Myocyte (in vitro differentiated cells): Measurements from ENCODE around the gene FRAS1. TPM values are rescaled to one million over a fixed set of nuclear protein-coding genes. Genes with fewer than 3 reads are reported as not detected.
"Not testable (repeated sequence)": the region's sequence is repeated elsewhere in the genome, so short reads cannot be mapped to it uniquely, and the experiment has no call there.

Experiments
- DNase-seq: peaks from one replicate; pipeline ENCODE4 v3.0.0-alpha.2; 2012; ENCODE audit warnings: low read depth
- total RNA-seq: library from RNA; depleted of rRNA; stranded (reverse); fragments of >200 nt; gene quantifications from 2 replicates; pipeline ENCODE4 v1.2.3, GENCODE V29; 2014

FRAS1 gene
- total RNA-seq, 1 donor from 2014 or later: 21.0 TPM

DNA sequence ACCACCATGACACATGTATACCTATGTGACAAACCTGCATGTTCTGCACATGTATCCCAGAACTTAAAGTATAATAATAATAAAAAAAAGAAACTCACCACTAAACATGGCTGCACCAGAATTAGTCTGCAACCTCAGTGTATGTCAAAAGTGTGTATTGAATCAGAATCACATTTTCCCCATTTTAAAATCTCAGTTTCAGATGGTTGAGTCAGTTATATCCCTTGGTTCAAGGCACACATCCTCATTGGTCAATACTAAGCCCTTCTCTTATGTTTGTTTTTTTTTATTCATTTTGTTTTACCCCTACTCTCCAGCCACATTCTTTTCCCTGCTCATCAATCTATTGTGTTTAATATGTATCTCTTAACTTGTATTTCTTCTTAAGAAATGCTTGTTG is 436.6 kb downstream of the FRAS1 start:
- DNase-seq: no peak

- DNase-seq: peak; percentile 26
Observed at GRCh38 chr4:78496021-78496643, 439.0 kb downstream of the FRAS1 start.

DNA sequence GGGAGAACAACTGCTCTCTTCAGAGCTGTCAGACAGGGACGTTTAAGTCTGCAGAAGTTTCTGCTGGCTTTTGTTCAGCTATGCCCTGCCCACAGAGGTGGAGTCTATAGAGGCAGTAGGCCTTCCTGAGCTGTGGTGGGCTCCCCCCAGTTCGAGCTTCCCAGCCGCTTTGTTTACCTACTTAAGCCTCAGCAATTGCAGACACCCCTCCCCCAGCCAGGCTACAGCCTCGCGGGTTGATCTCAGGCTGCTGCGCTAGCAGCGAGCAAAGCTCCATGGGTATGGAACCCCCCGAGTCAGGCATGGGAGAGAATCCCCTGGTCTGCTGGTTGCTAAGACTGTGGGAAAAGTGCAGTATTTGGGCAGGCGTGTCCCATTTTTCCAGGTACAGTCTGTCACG is 449.1 kb downstream of the FRAS1 start:
- DNase-seq: not testable (repeated sequence)

DNA sequence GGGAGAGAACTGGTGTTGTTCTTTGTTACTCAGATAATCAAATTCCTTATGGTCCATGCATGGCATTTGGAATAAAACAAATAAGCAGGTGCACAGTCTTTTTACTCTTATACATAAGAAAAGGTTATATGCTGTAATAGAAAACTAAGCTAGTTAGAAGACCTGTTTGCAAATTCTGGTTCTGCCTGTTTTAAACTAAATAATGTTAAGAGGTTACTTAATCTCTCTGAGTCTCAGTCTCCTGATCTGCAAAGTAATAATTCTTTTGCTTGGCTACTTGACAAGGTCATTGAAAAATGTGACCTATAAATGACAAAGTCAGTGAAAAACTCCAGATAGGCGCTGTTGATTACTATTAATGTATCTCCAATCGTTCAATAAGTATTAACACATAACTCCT is 451.9 kb downstream of the FRAS1 start:
- DNase-seq: no peak

DNA sequence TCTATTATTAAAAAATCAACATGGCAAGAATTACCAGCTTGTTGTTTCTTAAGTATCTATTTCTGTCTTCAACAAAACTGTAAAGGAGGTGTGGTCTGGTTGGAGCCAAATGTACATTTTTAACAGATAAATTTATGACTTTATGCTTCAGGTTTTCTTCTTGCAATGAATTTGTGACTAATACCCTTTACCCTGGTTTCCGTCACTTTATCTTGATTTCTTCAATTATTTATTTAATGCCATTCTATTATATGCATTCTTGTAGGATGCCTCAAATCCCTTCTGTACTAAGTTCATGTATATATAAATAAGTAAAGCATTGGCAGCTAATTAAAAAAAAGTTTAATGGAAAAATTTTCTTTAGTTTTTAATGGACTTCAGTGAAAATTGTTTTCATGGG is 453.0 kb downstream of the FRAS1 start:
- DNase-seq: no peak

DNA sequence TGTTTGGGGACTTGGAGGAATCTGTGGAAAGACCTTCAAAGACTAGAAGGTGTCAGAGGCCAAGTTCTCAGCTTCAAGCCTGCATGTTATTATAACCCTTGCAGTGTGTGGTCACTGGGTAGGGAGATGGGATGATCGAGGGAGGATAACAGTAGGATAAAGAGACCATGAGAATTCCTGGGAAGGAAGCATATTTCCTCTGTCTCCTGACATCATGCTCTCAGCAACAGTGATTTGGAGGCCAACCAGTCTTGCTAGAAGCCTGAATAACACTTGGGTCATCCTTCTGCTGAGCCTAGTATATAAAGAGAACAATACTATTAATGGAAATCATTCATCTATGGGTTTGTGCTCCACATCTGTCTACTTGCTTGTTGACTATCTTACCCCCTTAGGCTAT is 453.6 kb downstream of the FRAS1 start:
- no peak for DNase-seq

- DNase-seq: no peak
Observed at GRCh38 chr4:78512357-78512920, 455.3 kb downstream of the FRAS1 start.

DNA sequence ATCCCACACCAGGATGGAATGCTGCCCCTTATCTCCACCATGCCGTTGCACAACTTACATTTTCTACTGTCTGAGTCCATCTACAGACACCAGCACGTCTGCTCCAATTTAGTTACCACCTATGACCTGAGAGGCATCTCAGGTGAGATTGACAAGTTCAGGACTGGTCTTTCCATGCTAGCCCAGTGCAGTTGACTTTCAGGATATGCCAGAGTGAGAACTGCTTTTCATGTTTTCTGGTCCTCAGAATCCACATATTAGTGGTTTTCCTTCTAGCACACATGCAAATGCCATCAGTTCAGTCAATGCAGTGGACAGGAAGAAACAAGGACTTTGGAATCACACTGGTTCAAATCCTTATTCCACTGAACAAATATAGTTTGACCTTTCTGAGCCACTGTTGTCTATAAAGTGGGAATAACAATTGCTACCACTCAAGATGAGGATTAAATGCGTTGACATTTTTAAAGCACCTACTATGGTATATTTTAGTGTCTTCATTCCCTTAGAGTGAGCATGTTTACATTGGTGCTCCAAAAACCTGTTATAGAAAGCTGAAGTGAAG is 456.4 kb downstream of the FRAS1 start:
- no peak for DNase-seq

- peak; percentile 63 for DNase-seq
Observed at GRCh38 chr4:78517050-78517652, 460.0 kb downstream of the FRAS1 start.

DNA sequence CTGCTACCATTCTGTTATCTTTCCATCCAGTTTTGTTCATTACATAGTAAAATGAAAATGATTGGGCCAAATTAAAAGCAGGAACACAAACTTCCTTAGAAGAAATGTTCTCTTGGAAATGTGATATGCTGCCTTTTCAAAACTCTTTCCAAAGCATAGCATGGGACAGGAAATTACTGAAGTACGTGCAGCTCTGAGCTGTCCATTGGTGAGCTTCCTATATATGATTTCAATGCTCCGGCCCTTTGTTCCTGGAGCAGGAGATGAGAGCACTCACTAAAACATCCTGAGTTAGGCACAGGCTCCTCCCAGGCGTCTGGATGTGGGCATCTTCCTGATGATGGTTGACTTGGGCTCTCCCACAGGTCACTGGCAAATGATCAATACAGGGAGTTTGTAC is 461.4 kb downstream of the FRAS1 start:
- no peak for DNase-seq

DNA sequence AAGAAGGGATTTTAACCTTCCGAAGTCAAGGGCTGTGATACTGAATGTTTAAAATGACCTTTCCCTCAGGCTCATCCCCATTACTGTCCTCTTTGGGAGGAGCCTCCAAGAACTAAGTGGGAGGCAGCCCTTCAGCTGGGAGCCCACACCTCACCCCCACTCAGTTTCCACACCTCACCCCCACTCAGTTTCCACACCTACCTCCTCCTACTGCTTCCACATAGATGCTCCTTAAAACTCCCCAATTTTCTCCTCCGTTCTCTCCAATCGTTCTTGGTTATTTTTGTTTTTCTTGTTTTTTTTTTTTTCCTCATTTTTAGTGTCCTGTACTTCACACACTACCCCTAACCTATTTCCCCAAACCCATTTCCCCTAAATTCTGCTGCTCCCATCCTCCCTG is 462.8 kb downstream of the FRAS1 start:
- no peak for DNase-seq

DNA sequence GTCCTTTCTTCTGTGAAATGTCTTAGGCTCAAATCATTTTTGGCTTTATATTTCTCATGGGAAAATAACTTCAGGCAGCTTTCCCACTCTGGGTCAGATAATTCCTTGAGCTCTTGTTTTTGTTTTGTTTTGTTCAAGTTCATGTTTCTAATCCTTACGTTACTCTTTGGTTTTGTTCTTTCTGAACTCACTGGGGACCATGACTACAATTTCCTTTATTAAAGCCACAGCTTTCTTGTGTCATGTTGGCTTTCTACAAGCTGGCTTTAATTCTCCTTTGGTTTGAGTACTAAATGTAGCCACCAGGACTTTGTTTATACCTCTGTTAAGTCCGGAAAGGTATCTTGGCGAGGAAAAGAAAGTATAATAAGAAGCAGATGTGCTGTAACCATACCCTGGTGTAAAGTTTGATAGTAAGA is 463.7 kb downstream of the FRAS1 start:
- DNase-seq: peak; percentile 51

DNA sequence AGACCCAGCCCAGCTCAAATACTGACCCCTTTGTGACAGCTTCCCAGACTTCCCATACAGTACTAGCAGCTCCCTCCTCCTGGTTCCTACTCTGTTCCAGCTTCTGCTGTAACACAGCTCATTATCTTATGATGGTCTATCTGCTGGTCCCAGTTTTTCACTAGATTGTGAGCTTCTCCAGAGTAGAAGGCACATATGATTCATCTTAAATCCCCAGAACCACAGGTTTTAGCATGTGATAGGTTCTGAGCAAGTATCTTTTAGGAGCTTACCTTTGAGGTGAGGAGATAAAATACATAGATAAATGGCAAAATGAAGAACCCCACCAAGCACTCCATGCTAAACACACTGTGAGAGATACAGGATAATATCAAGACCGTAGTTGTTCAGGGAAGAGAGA is 466.9 kb downstream of the FRAS1 start:
- no peak for DNase-seq

- no peak for DNase-seq
Observed at GRCh38 chr4:78525559-78525958, 468.4 kb downstream of the FRAS1 start.

DNA sequence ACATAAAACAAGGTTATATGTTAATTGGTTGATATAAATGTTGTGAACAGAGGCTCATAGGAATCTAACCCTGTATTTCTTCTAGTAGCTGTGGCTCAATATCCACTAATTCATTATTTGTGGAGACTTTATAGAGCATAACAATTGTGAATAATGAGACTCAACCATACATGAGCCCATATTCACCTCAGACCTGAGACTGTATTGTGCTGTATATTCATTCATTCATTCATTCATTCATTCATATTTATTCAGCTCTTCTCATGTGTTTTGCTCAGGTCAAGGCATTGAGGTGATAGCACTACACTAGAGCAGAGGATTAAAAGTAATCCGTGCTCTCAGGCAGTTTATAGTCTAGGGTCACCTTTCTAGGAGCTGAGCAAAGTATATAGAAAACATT is 470.0 kb downstream of the FRAS1 start:
- DNase-seq: no peak

DNA sequence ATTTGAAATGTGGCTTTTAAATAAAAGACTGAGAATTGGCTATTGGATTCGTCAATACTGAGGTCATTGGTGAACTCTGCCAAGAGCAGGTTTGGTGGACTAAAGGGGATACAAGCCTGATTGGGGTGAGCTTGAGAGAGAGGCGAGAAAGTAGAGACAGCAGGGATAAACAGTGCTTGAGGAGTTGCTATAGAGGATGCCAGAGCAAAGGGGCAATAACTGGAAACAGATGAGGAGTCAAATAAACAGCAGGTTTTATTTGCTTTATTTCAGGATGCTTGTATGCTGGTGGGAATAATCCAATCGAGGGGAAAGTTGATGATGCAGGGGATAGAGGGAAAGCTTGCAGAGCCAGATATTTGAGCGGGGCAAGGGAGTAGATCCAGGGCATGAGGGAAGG is 470.4 kb downstream of the FRAS1 start:
- no peak for DNase-seq

- DNase-seq: no peak
Observed at GRCh38 chr4:78528327-78528726, 471.2 kb downstream of the FRAS1 start.

- no peak for DNase-seq
Observed at GRCh38 chr4:78529569-78530209, 472.6 kb downstream of the FRAS1 start.

- no peak for DNase-seq
Observed at GRCh38 chr4:78532046-78532445, 474.9 kb downstream of the FRAS1 start.

DNA sequence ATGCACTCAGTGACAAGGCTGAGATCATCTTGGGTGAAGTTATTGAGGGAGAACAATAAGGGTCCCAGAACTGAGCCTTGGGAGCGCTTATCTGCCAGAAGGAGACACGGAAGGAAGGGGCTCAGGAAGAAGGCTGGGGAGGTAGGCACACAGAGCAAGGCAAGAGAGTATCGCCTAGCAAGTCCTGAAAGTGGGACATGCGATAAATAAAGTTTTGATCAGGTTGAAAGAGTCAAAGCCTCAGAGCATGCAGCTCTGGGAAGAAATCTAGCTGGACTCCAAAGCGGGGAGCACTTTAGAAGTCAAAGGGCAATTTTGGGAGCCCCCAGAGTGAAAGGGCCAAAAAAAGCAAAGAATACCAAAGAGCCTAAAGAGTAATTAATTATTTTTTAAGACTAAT is 476.7 kb downstream of the FRAS1 start:
- DNase-seq: no peak

- DNase-seq: peak; percentile 31
Observed at GRCh38 chr4:78534286-78534955, 477.3 kb downstream of the FRAS1 start.

DNA sequence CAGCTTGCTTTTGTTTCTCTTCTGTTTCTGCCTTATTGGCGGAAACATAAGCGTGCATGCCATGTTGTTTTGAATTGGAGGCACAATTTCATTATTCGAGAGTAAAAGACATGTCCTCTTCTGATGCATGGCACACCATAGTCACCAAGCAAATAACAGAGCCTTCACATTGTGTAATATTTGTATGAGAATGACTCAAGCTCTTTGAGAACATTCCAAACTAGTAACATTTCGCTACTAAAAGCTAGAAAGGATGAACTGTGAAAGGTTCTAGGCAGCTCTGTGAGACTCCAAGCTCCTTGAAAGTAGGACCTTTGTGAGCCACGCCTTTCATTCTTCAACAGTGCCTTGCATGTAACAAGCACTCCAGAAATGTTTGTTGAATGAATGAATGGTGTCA is 485.2 kb downstream of the FRAS1 start:
- no peak for DNase-seq
